ENCODE results near the gene LTB4R.

LTB4R gene

GRCh38 chr14:24310646-24311604 is at the start of gene LTB4R:
LTB4R (plus strand) TSS chr14:24311502; CDS start chr14:24315652, 4,150 bp downstream.
- no peak for TF ChIP-seq TEAD4 (IDR thresholded peaks at IDR 0.05)
- TF ChIP-seq FOXM1 (IDR thresholded peaks at IDR 0.05; ENCODE audit: borderline replicate concordance, low read depth): no peak
- TF ChIP-seq TAF1 (IDR thresholded peaks at IDR 0.05; ENCODE audit: low read depth): no peak
- no peak for TF ChIP-seq TCF12 (IDR thresholded peaks at IDR 0.05; ENCODE audit: low read depth)
- no peak for TF ChIP-seq USF1 (IDR thresholded peaks at IDR 0.05)
- no peak for TF ChIP-seq CREB1 (IDR thresholded peaks at IDR 0.05; ENCODE audit: low read depth)
- TF ChIP-seq RAD21 (IDR thresholded peaks at IDR 0.05; ENCODE audit: low read depth): no peak
- TF ChIP-seq EGR1 (IDR thresholded peaks at IDR 0.05): no peak
- no peak for TF ChIP-seq REST (IDR thresholded peaks at IDR 0.05; ENCODE audit: low read depth)
- TF ChIP-seq NFIC (IDR thresholded peaks at IDR 0.05): no peak
- TF ChIP-seq EP300 (IDR thresholded peaks at IDR 0.05; ENCODE audit: borderline replicate concordance): no peak
- TF ChIP-seq, protein P1, sequence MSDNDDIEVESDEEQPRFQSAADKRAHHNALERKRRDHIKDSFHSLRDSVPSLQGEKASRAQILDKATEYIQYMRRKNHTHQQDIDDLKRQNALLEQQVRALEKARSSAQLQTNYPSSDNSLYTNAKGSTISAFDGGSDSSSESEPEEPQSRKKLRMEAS (IDR thresholded peaks at IDR 0.05): no peak
- TF ChIP-seq CEBPB (IDR thresholded peaks at IDR 0.05): no peak
- no peak for TF ChIP-seq ZBTB7A (IDR thresholded peaks at IDR 0.05; ENCODE audit: low read depth)
- TF ChIP-seq YY1 (IDR thresholded peaks at IDR 0.05; ENCODE audit: low read depth): no peak

DNA sequence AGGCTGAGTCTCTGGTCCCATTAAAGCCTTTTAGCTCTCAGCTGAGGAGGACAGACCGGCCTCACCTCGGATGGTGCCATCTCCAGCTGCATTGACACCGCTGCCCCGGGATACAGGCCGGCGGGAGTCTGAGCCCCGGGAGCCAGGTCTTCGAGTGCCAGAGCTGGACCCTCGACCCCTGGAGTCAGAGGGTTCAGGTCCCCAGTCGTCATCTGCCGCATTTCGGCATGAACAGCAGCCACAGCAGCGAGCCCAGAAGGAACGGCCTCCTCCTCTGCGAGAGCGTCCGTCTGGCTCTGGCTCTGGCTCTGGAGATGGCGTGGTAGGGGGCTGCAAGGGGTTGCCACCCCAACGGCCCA is 49.4 kb upstream of the LTB4R start:
- TF ChIP-seq ZBTB7A (IDR thresholded peaks at IDR 0.05; ENCODE audit: low read depth) (no peak), TCF12 (IDR thresholded peaks at IDR 0.05; ENCODE audit: low read depth) (no peak), FOXM1 (IDR thresholded peaks at IDR 0.05; ENCODE audit: borderline replicate concordance, low read depth) (no peak), TAF1 (IDR thresholded peaks at IDR 0.05; ENCODE audit: low read depth) (no peak), YY1 (IDR thresholded peaks at IDR 0.05; ENCODE audit: low read depth) (no peak), RAD21 (IDR thresholded peaks at IDR 0.05; ENCODE audit: low read depth) (no peak), REST (IDR thresholded peaks at IDR 0.05; ENCODE audit: low read depth) (no peak), EGR1 (IDR thresholded peaks at IDR 0.05) (no peak), CEBPB (IDR thresholded peaks at IDR 0.05) (no peak), TEAD4 (IDR thresholded peaks at IDR 0.05) (no peak), CREB1 (IDR thresholded peaks at IDR 0.05; ENCODE audit: low read depth) (no peak), NFIC (IDR thresholded peaks at IDR 0.05) (no peak), USF1 (IDR thresholded peaks at IDR 0.05) (no peak), EP300 (IDR thresholded peaks at IDR 0.05; ENCODE audit: borderline replicate concordance) (no peak)
- TF ChIP-seq, protein P1 (IDR thresholded peaks at IDR 0.05): no peak

DNA sequence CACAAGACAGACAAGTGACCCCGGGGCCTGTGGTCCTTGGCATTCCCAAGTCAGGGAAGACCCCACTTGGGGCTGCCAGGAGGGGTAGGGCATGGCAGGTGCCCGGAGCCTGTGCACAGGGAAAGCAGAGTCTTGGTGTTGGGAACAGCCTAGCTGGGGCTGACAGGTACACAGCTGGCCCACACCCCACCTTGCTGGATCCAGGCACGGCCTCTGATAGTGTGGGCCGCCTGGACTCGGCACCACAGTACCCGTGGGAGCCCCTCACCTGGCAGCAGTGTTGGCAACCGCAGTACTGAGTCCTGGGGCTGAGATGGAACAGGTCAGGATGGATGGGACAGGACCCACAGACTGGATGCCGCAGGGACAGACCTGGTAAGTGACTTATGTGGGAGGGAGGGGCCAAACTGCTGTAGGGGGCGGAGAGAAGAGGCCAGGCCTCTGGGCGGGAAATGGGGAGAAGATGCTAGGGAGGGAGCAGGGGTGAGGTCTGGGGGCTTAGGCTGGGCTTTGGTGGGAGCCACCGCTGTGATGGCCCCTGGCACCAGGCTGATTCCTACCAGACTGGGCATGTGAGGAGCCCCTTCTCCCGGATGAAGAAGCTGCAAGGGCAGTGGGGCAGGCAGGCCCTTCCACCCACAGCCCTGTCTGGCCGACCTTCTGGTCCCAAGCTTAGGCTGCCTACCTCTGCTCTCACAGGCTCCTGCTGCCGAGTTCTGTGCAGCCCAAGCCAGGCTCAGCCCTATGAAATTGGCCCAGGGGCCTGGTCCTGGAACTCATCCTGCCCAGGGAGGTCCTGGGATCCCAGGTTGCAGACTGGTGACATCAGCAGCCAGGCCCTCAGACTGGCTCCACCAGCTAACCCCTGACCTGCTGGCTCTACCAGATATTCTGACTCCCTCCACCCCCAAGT is 48.2 kb upstream of the LTB4R start, which contains the start of gene TGM1:
TSS of gene TGM1 (minus strand) at position 357 of the 913 bp plus-strand sequence. CDS start 825 bp downstream, outside the sequence.
- TF ChIP-seq TEAD4 (IDR thresholded peaks at IDR 0.05) (no peak), EGR1 (IDR thresholded peaks at IDR 0.05) (no peak), EP300 (IDR thresholded peaks at IDR 0.05; ENCODE audit: borderline replicate concordance) (no peak), FOXM1 (IDR thresholded peaks at IDR 0.05; ENCODE audit: borderline replicate concordance, low read depth) (no peak), RAD21 (IDR thresholded peaks at IDR 0.05; ENCODE audit: low read depth) (no peak), NFIC (IDR thresholded peaks at IDR 0.05) (no peak), USF1 (IDR thresholded peaks at IDR 0.05) (no peak), TCF12 (IDR thresholded peaks at IDR 0.05; ENCODE audit: low read depth) (no peak), ZBTB7A (IDR thresholded peaks at IDR 0.05; ENCODE audit: low read depth) (no peak)
- TF ChIP-seq, protein P1 (IDR thresholded peaks at IDR 0.05): no peak

DNA sequence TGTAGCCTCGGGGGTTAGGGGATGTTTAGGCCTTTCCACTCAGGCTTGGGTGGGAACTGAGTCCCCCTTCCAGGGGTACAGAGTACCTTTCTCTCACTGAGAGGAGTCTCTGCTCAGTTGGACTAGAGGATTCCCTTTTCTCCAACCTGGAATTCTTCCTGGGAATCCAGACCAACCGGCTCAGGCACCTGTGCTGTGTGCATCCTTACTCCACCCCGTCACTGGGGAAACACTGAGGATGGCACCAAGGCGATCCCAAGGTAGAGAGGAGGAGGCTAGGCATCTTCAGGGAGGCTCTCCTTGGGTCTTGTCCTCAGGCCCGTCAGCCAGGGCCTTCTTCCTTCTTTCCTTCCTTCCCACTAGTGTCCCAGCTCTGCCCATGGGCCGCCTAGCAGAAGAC is 47.5 kb upstream of the LTB4R start:
- TF ChIP-seq EP300 (IDR thresholded peaks at IDR 0.05; ENCODE audit: borderline replicate concordance): no peak
- no peak for TF ChIP-seq TEAD4 (IDR thresholded peaks at IDR 0.05)
- no peak for TF ChIP-seq ZBTB7A (IDR thresholded peaks at IDR 0.05; ENCODE audit: low read depth)
- TF ChIP-seq, protein P1 (IDR thresholded peaks at IDR 0.05): no peak
- TF ChIP-seq RAD21 (IDR thresholded peaks at IDR 0.05; ENCODE audit: low read depth): no peak
- TF ChIP-seq CREB1 (IDR thresholded peaks at IDR 0.05; ENCODE audit: low read depth): no peak
- no peak for TF ChIP-seq REST (IDR thresholded peaks at IDR 0.05; ENCODE audit: low read depth)
- no peak for TF ChIP-seq CEBPB (IDR thresholded peaks at IDR 0.05)
- TF ChIP-seq FOXM1 (IDR thresholded peaks at IDR 0.05; ENCODE audit: borderline replicate concordance, low read depth): no peak
- no peak for TF ChIP-seq NFIC (IDR thresholded peaks at IDR 0.05)

Data from Ishikawa (cell line).